Hepatocyte (in vitro differentiated cells): ENCODE data around the gene ZBTB16. TPM values are rescaled to one million over a fixed set of nuclear protein-coding genes. Genes with fewer than 3 reads are reported as not detected.

Experiments
- DNase-seq: peaks from one replicate; pipeline ENCODE4 v3.0.0-alpha.2; 2016; ENCODE audit warnings: low spot score
- H2AFZ ChIP-seq: fragments of 200-600 bp; sonication (generic); 2 replicates; pipeline ENCODE4 v1.6.0; 2016; ENCODE audit warnings: antibody characterized with exemption, mild to moderate bottlenecking
- H3K27ac ChIP-seq: fragments of 200-600 bp; sonication (generic); 2 replicates; pipeline ENCODE4 v1.5.1; 2016; ENCODE audit warnings: mild to moderate bottlenecking
- H3K27me3 ChIP-seq: fragments of 200-600 bp; sonication (generic); 2 replicates; pipeline ENCODE4 v1.6.1; 2016
- H3K36me3 ChIP-seq: fragments of 200-600 bp; sonication (generic); replicated peaks from 2 replicates; pipeline ENCODE4 v1.5.1; 2016; ENCODE audit warnings: low read depth; ENCODE audit not compliant: insufficient read depth
- H3K4me1 ChIP-seq: fragments of 200-600 bp; sonication (generic); 2 replicates; pipeline ENCODE4 v1.5.1; 2016; ENCODE audit warnings: mild to moderate bottlenecking, moderate library complexity; ENCODE audit not compliant: insufficient read depth
- H3K4me2 ChIP-seq: fragments of 200-600 bp; sonication (generic); 2 replicates; pipeline ENCODE4 v1.6.0; 2016
- H3K4me3 ChIP-seq: fragments of 200-600 bp; sonication (generic); 2 replicates; pipeline ENCODE4 v1.5.1; 2016; ENCODE audit warnings: mild to moderate bottlenecking
- H3K79me2 ChIP-seq: fragments of 200-600 bp; sonication (generic); 2 replicates; pipeline ENCODE4 v1.6.0; 2017; ENCODE audit warnings: mild to moderate bottlenecking
- H3K9me2 ChIP-seq: fragments of 200-600 bp; sonication (generic); replicated peaks from 2 replicates; pipeline ENCODE4 v1.6.0; 2017; ENCODE audit warnings: mild to moderate bottlenecking; ENCODE audit not compliant: insufficient read depth
- H3K9me3 ChIP-seq: fragments of 200-600 bp; sonication (generic); 2 replicates; pipeline ENCODE4 v1.5.1; 2016; ENCODE audit warnings: low read depth, mild to moderate bottlenecking
- H4K20me1 ChIP-seq: fragments of 200-600 bp; sonication (generic); 2 replicates; pipeline ENCODE4 v1.6.0; 2016; ENCODE audit warnings: mild to moderate bottlenecking; ENCODE audit not compliant: insufficient read depth, poor library complexity, severe bottlenecking
- CTCF ChIP-seq: fragments of 200-600 bp; sonication (generic); IDR thresholded peaks from 2 replicates; pipeline ENCODE4 v1.5.1; 2016; ENCODE audit warnings: antibody characterized with exemption, mild to moderate bottlenecking; ENCODE audit not compliant: poor library complexity
- EZH2 ChIP-seq: fragments of 200-600 bp; sonication (generic); IDR thresholded peaks from 2 replicates; pipeline ENCODE4 v1.6.1; 2016; ENCODE audit warnings: antibody characterized with exemption, mild to moderate bottlenecking, borderline replicate concordance
- EZH2phosphoT487 ChIP-seq: fragments of 200-600 bp; sonication (generic); IDR thresholded peaks from one replicate; pipeline ENCODE4 v1.6.1; 2018; ENCODE audit warnings: antibody characterized with exemption, mild to moderate bottlenecking, low read depth, moderate library complexity; ENCODE audit not compliant: unreplicated experiment, severe bottlenecking
- WGBS: methylation state at CpG from one replicate; pipeline ENCODE4 v1.1.6; 2016; ENCODE audit warnings: low lambda C conversion rate; ENCODE audit errors: missing lambda C conversion rate; 5-methylcytosine and 5-hydroxymethylcytosine counted together
- polyA plus RNA-seq: library from polyadenylated mRNA; unstranded; fragments of >200 nt; fragmentation: Nextera tagmentation; extraction: Ambion mirVana; gene quantifications from 2 replicates; pipeline ENCODE4 v1.2.1, GENCODE V29; 2016
- total RNA-seq: library from RNA; depleted of rRNA; stranded (reverse); fragments of >200 nt; gene quantifications from 2 replicates; pipeline ENCODE4 v1.2.3, GENCODE V29; 2014

Gene ZBTB16
- total and polyA plus RNA-seq, 2 experiments from 2014 or later: 30.1 to 52.3 TPM

GRCh38 chr11:114219559-114220349 lies 160.2 kb downstream of the ZBTB16 start:
- no peak overlapping the region for H3K4me3 ChIP-seq
- H3K9me3 ChIP-seq: no peaks in the 10 kb centered on the region
- H4K20me1 ChIP-seq: no peaks in the 10 kb centered on the region
- 39% methylated on average over 6 of the region's 6 CpGs for WGBS
- DNase-seq: peak; percentile 49
- no peaks in the 10 kb centered on the region for H3K27me3 ChIP-seq
- no peak overlapping the region for H3K4me2 ChIP-seq
- no peaks in the 10 kb centered on the region for H3K36me3 ChIP-seq
- no peaks in the 10 kb centered on the region for H3K9me2 ChIP-seq
- H3K27ac ChIP-seq: peak overlapping the region; percentile 11
- H2AFZ ChIP-seq: no peak overlapping the region
- H3K4me1 ChIP-seq: peaks cover 22% of the 10 kb centered on the region
- H3K79me2 ChIP-seq: peaks cover 13% of the 10 kb centered on the region
- no peak for TF ChIP-seq EZH2
- no peak for TF ChIP-seq CTCF
- TF ChIP-seq EZH2phosphoT487: no peak

- Histone ChIP-seq H3K4me2 (no peak overlapping the region), H2AFZ (no peak overlapping the region), H3K4me3 (no peak overlapping the region), H3K27me3 (no peaks in the 10 kb centered on the region), H3K4me1 (peaks cover 14% of the 10 kb centered on the region), H3K79me2 (peaks cover 8% of the 10 kb centered on the region), H3K27ac (no peak overlapping the region), H3K9me3 (no peaks in the 10 kb centered on the region), H3K36me3 (no peaks in the 10 kb centered on the region), H3K9me2 (no peaks in the 10 kb centered on the region), H4K20me1 (no peaks in the 10 kb centered on the region)
- DNase-seq: no peak
- TF ChIP-seq EZH2 (no peak), EZH2phosphoT487 (no peak), CTCF (no peak)
- 87% methylated on average over 2 of the region's 2 CpGs for WGBS
These were observed 161.5 kb downstream of the ZBTB16 start for GRCh38 chr11:114221037-114221436.

- WGBS: 83% methylated on average over 1 of the region's 1 CpG
- no peaks in the 10 kb centered on the region for H4K20me1 ChIP-seq
- no peaks in the 10 kb centered on the region for H3K9me3 ChIP-seq
- no peaks in the 10 kb centered on the region for H3K9me2 ChIP-seq
- no peak overlapping the region for H3K4me2 ChIP-seq
- H3K27ac ChIP-seq: no peak overlapping the region
- H2AFZ ChIP-seq: no peak overlapping the region
- H3K27me3 ChIP-seq: no peaks in the 10 kb centered on the region
- H3K36me3 ChIP-seq: no peaks in the 10 kb centered on the region
- TF ChIP-seq CTCF (no peak), EZH2phosphoT487 (no peak), EZH2 (no peak)
- no peak overlapping the region for H3K4me3 ChIP-seq
- DNase-seq: no peak
- no peaks in the 10 kb centered on the region for H3K4me1 ChIP-seq
- H3K79me2 ChIP-seq: peaks cover 7% of the 10 kb centered on the region
These were observed 166.2 kb downstream of the ZBTB16 start for GRCh38 chr11:114225661-114226060.
